ENCODE data around the gene OR2T11. TPM values are rescaled to one million over a fixed set of nuclear protein-coding genes. Genes with fewer than 3 reads are reported as not detected.
"Not testable (repeated sequence)": the region's sequence is repeated elsewhere in the genome, so short reads cannot be mapped to it uniquely, and the experiment has no call there.

OR2T11 gene, protein sequence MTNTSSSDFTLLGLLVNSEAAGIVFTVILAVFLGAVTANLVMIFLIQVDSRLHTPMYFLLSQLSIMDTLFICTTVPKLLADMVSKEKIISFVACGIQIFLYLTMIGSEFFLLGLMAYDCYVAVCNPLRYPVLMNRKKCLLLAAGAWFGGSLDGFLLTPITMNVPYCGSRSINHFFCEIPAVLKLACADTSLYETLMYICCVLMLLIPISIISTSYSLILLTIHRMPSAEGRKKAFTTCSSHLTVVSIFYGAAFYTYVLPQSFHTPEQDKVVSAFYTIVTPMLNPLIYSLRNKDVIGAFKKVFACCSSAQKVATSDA
- total RNA-seq: not detected in 2 replicates
- long read RNA-seq: 0 reads

DNA sequence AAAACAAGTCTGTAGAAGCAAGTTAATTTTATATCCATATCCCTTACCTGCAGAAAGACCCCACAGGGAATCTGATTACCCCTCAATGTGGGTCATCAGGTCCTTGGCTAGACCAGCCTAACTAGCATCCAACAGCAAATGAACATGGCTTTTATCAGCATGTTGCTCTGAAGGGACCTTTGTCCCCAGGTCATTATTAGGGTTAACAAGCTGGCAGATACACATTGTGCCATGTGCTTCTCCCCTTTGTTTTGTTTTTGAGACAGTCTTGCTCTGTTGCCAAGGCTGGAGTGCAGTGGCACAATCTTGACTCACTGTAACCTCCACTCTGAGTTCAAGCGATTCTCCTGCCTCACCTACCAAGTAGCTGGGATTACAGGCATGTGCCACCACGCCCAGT is at the start of gene OR2T11:
Gene OR2T11, minus strand, starts transcription at position 101 of the 400 bp plus-strand sequence. CDS start 7,963 bp downstream, outside the sequence.
- H3K27me3 Mint-ChIP-seq; H3K27ac Mint-ChIP-seq; H3K36me3 Mint-ChIP-seq (ENCODE audit: insufficient read depth); H3K4me3 Mint-ChIP-seq (ENCODE audit: low read depth); H3K4me1 Mint-ChIP-seq (ENCODE audit: low read depth); DNase-seq (ENCODE audit: low spot score, unreplicated experiment): not testable (repeated sequence)
- H3K9me3 Mint-ChIP-seq (ENCODE audit: low read depth): peaks cover 12% of the 10 kb centered on the region

DNA sequence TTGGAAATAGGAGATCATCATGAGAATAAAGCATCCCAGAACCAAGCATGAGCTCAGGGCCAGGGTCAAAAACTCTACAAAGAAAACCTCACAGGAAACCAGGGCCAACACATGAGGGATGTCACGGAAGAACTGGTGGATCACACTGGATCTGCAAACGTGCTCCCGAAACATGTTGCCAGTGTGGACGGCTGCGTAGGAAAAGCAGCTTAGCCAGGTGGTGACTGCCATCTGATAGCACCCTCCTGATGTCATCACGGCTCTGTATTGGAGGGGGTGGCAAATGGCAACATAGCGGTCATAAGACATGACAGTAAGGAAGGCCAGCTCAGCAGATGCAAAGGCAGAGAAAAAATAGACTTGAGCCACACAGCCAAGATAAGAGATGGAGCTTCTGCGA is 46.8 kb upstream of the OR2T11 start:
- Mint-ChIP-seq H3K36me3 (ENCODE audit: insufficient read depth) (peaks cover 3% of the 10 kb centered on the region), H3K9me3 (ENCODE audit: low read depth) (peaks cover 46% of the 10 kb centered on the region), H3K27me3 (no peaks in the 10 kb centered on the region), H3K4me1 (ENCODE audit: low read depth) (no peaks in the 10 kb centered on the region), H3K27ac (no peak overlapping the region), H3K4me3 (ENCODE audit: low read depth) (no peak overlapping the region)
- TF ChIP-seq, protein P1, sequence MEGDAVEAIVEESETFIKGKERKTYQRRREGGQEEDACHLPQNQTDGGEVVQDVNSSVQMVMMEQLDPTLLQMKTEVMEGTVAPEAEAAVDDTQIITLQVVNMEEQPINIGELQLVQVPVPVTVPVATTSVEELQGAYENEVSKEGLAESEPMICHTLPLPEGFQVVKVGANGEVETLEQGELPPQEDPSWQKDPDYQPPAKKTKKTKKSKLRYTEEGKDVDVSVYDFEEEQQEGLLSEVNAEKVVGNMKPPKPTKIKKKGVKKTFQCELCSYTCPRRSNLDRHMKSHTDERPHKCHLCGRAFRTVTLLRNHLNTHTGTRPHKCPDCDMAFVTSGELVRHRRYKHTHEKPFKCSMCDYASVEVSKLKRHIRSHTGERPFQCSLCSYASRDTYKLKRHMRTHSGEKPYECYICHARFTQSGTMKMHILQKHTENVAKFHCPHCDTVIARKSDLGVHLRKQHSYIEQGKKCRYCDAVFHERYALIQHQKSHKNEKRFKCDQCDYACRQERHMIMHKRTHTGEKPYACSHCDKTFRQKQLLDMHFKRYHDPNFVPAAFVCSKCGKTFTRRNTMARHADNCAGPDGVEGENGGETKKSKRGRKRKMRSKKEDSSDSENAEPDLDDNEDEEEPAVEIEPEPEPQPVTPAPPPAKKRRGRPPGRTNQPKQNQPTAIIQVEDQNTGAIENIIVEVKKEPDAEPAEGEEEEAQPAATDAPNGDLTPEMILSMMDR (IDR thresholded peaks at IDR 0.05; ENCODE audit: unreplicated experiment): no peak
- no peak for DNase-seq (ENCODE audit: low spot score, unreplicated experiment)

DNA sequence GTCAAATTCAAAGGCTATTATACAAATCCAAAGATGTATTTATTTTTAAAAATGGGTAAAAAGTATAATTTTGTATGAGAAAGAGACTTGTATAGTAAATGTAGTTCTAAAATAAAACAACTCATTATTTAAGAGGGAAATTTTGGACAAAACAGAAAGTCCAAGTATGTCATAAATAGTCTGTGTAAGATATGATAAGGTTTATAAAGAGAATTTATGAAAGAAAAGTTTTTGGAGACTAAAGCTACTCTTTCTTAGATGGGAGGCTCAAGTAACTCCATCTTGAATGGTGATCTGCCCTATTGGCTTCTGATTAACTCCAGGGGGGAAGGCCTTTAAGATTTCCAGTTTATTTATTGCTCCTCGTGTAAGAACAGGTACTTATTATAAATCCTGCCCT is 35.1 kb upstream of the OR2T11 start:
- H3K4me3 Mint-ChIP-seq (ENCODE audit: low read depth): no peak overlapping the region
- TF ChIP-seq, protein P1 (IDR thresholded peaks at IDR 0.05; ENCODE audit: unreplicated experiment): no peak
- no peaks in the 10 kb centered on the region for H3K4me1 Mint-ChIP-seq (ENCODE audit: low read depth)
- H3K27me3 Mint-ChIP-seq: no peaks in the 10 kb centered on the region
- DNase-seq (ENCODE audit: low spot score, unreplicated experiment): no peak
- H3K27ac Mint-ChIP-seq: no peak overlapping the region
- H3K36me3 Mint-ChIP-seq (ENCODE audit: insufficient read depth): no peaks in the 10 kb centered on the region
- H3K9me3 Mint-ChIP-seq (ENCODE audit: low read depth): peaks cover 41% of the 10 kb centered on the region

DNA sequence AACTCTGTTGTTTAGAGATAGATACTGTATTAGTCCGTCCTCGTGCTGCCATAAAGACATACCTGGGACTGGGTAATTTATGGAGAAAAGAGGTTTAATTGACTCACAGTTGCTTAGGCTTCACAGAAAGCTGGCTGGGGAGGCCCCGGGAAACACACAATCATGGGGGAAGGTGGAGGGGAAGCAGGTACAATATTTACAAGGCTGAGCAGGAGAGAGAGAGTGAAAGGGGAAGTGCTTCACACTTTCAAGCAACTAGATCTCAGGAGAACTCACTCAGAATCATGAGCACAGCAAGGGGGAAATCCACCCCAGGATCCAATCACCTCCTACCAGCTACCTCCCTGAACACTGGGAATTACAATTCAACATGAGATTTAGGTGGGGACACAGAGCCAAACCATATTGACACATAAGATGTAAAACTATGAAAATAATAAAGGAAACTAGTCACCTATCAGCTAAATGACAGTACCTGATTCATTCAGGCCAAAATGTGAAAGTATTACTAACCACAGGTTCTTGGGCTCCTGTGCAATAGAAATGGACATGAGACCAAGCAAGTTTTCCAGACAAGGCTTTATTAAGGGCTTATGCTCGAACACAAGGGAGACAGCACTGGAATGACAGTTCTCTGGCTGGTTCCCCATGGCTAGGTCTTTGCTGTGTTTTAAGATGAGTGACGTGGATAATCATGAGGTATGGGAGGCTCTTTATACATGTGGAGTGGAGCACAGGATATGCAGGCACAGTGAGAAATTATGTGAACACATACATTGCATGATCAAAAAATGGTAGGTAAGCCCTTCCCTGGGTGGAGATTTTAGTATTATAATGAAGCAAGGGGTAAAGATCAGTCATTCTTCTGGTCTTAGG is 28.8 kb upstream of the OR2T11 start:
- H3K27ac Mint-ChIP-seq; H3K27me3 Mint-ChIP-seq; H3K4me1 Mint-ChIP-seq (ENCODE audit: low read depth); H3K4me3 Mint-ChIP-seq (ENCODE audit: low read depth); DNase-seq (ENCODE audit: low spot score, unreplicated experiment); H3K36me3 Mint-ChIP-seq (ENCODE audit: insufficient read depth): not testable (repeated sequence)
- peaks cover 53% of the 10 kb centered on the region for H3K9me3 Mint-ChIP-seq (ENCODE audit: low read depth)

DNA sequence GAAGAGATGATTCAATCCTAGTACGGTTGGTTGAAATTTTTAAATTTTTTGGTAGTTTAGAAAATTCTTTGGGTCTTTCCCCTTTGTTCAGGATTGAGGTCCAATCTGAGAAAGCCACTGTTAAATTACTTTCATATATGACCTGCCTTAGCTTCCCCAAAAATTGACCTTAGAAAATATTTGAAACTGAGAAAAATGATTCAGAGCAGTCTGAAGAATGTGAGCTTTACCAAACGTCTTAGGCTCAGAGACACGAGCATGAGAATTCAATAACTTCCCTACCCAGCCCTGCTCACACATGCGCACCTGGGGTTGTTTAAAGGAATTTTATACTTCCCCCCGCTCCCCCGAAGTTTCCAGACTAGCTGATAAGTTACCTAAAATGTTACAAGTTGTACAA is 21.9 kb upstream of the OR2T11 start:
- not testable (repeated sequence) for H3K4me1 Mint-ChIP-seq (ENCODE audit: low read depth); DNase-seq (ENCODE audit: low spot score, unreplicated experiment); H3K27me3 Mint-ChIP-seq; H3K36me3 Mint-ChIP-seq (ENCODE audit: insufficient read depth); H3K4me3 Mint-ChIP-seq (ENCODE audit: low read depth); H3K27ac Mint-ChIP-seq
- peaks cover 27% of the 10 kb centered on the region for H3K9me3 Mint-ChIP-seq (ENCODE audit: low read depth)

DNA sequence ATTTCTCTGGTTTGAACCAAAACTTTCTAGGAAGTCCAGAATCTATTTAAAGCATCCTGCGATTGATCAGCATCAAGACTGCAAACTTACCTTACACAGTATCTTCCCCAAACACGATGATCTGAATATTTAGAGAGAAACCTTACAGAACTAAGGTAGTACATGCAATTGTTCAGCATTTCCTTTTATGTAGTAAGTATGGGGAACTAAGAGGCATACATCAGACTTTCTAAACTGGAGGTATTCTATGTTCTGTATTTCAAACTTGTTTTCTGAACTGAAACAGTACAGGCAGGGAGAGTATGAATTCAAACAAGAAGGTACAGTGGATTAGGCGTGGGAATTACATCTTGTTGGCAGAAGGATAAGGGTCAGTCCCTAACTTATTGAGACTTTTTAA is 20.5 kb upstream of the OR2T11 start, which contains the start of gene OR2T27:
Gene OR2T27, minus strand, starts transcription at position 175 of the 400 bp plus-strand sequence. CDS start 4,644 bp downstream, outside the sequence.
- not testable (repeated sequence) for H3K27ac Mint-ChIP-seq; H3K4me1 Mint-ChIP-seq (ENCODE audit: low read depth); H3K36me3 Mint-ChIP-seq (ENCODE audit: insufficient read depth); H3K4me3 Mint-ChIP-seq (ENCODE audit: low read depth); DNase-seq (ENCODE audit: low spot score, unreplicated experiment); H3K27me3 Mint-ChIP-seq
- H3K9me3 Mint-ChIP-seq (ENCODE audit: low read depth): peaks cover 17% of the 10 kb centered on the region

DNA sequence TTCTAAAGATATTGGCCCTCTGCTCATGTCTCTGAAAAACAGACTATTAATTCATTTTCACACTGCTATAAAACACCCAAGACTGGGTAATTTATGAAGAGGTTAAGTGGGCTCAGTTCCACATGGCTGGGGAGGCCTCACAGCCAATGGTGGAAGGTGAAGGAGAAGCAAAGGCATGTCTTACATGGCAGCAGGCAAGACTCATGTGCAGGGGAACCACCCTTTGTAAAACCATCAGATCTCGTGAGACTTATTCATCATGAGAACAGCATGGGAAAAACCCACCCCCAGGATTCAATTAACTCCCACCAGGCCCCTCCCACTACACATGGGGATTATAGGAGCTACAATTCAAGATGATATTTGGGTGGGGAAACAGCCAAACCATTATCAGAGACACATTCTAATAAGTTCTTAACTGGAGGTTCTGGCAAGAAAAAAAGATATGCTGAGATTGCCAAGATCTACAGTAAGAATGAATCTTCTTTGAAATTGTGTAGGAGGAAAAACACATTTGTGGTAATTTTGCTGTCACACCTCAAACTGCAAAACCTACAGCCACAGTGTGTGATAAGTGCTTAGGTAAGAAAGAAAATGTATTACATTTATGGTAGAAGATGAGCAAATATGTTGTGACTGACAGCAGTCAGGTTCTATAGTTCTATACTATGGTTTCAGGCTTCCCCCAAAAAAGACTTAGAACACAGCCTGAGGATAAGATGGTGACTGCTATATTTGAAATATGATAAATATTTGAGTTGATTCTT is 14.1 kb upstream of the OR2T11 start:
- H3K9me3 Mint-ChIP-seq (ENCODE audit: low read depth); H3K36me3 Mint-ChIP-seq (ENCODE audit: insufficient read depth); DNase-seq (ENCODE audit: low spot score, unreplicated experiment); H3K27ac Mint-ChIP-seq; H3K4me3 Mint-ChIP-seq (ENCODE audit: low read depth); H3K4me1 Mint-ChIP-seq (ENCODE audit: low read depth); H3K27me3 Mint-ChIP-seq: not testable (repeated sequence)

DNA sequence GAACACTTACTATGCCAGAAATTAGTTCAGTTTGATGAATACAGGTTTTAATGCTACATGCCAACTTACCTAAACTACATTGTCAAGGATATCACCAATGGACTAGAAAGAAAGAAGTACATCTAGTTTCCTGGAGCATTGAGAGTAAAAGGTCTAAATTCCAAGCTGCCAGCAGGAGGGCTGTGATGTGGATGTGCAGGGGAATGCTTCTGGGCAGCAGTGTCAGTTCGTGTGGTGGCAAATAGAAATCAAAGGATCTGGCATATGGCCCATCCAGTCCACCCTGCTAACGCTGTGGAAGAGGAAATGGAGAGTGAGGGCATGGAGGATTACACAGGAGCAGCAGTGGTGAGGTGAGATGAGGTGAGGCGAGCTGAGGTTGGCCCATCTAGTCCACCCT is 10.3 kb upstream of the OR2T11 start, which contains the start of gene OR2T35:
Gene OR2T35, minus strand, starts transcription at position 101 of the 400 bp plus-strand sequence. CDS start 6,020 bp downstream, outside the sequence.
- H3K27me3 Mint-ChIP-seq; H3K36me3 Mint-ChIP-seq (ENCODE audit: insufficient read depth); H3K9me3 Mint-ChIP-seq (ENCODE audit: low read depth); H3K27ac Mint-ChIP-seq; H3K4me1 Mint-ChIP-seq (ENCODE audit: low read depth); H3K4me3 Mint-ChIP-seq (ENCODE audit: low read depth); DNase-seq (ENCODE audit: low spot score, unreplicated experiment): not testable (repeated sequence)

DNA sequence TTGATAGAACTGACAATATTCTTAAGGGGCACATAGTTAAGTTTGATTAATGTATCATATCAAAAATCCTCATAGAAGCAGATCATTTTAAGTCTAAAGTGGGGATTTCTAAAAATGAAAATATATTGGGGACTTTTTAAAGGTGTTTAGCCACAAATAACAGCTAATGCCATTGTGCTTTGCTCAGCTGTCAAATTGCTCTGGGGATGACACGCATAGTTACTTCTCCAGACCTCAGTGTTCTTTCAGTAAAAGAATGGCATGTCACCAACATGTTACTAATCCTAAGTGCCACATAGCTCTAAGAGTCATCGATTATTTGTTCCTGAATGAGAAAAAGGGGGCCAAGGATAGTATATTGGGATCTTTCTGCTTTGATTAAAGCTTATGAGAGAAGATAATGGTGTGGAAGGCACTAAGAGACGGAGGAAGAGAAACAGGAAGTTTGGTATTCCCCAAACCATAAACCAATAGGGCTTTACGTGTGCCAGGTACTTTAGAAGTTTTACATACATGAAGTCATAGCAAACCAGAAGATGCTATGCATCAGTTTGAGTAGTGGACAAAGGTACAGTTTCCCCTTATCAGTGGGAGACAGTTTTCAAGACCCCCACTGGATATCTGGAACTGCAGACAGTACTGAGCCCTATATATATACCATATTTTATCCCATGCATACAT is 8.2 kb upstream of the OR2T11 start:
- not testable (repeated sequence) for H3K9me3 Mint-ChIP-seq (ENCODE audit: low read depth); H3K36me3 Mint-ChIP-seq (ENCODE audit: insufficient read depth); H3K27ac Mint-ChIP-seq; H3K27me3 Mint-ChIP-seq; H3K4me1 Mint-ChIP-seq (ENCODE audit: low read depth); DNase-seq (ENCODE audit: low spot score, unreplicated experiment); H3K4me3 Mint-ChIP-seq (ENCODE audit: low read depth)

DNA sequence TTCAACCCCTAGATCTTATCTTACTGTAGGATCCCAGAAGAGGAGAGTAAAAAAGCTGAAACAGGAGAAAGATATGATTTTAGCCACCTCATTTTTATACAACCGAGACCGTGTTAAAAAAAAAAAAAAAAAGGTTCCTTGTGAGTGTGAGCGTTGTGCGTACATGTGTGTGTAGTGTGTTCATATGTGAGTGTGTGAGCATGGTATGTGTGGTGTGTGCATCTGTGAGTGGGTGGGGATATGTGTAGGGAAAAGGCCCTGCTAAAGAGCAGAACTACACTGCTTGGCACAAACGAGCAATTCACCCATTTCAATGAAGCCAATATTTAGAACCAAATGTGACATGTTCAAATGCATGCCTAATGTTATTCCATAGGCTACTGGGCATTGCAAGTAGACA is 6.7 kb upstream of the OR2T11 start:
- H3K27me3 Mint-ChIP-seq; DNase-seq (ENCODE audit: low spot score, unreplicated experiment); H3K4me1 Mint-ChIP-seq (ENCODE audit: low read depth); H3K4me3 Mint-ChIP-seq (ENCODE audit: low read depth); H3K9me3 Mint-ChIP-seq (ENCODE audit: low read depth); H3K36me3 Mint-ChIP-seq (ENCODE audit: insufficient read depth); H3K27ac Mint-ChIP-seq: not testable (repeated sequence)

All from progenitor cell of endocrine pancreas (in vitro differentiated cells).